NCI-H1105 treated with DMSO at 0.1 percent for 48 hours (cell line): Measurements from ENCODE around the gene EPPIN.
"Not testable (repeated sequence)": the region's sequence is repeated elsewhere in the genome, so short reads cannot be mapped to it uniquely, and the experiment has no call there.

Source experiments
- DNase-seq: peaks from one replicate; lab custom pipeline; 2025; lab: John Stamatoyannopoulos, UW

Gene EPPIN

DNA sequence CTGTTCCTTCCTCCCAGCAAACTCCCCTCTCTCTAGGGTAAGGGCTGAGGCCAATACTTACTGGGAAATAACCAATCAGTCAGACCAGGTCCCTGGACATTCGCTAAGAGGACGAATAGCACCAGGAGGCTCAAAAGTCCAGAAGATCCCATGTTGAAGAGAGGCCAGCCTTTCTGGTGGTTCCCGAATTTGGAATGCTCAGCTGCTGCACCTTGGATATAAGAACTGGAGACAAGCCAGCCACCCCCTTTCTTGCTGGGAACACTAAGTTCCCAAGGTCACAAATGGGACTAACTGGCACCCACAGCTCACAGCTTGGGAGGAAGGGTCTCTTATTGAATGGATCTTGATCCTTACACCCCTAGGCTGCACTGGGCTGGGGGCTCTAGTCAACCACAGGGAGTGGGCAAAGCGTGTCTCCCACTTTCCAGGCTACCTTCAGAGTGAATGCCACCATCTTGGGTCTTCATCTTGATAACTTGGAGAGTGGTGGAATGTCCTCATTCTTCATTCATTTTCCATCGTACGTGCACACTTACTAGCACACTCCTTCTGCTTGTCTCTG, at the start of gene EPPIN:
Gene EPPIN, minus strand, starts transcription at position 196 of the 565 bp plus-strand sequence. Its CDS starts 44 bp downstream, at position 152.
- DNase-seq: no peak

DNA sequence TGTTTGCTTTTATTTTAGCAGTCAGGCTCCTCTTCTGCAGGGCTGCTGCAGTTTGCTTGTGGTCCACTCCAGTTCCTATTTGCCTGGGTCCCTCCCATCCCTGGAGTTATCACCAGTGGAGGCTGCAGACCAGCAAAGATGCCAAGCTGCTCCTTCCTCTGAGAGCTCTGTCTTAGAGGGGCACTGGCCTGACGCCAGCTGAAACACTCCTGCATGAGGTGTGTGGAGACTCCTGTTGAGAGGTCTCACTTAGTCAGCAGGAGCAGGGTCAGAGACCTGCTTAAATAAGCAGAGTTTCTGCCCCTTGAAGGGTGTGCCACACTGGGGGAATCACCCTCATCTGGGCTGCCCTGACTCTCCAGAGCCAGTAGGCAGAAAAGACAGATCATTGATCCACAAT, 48.0 kb upstream of the EPPIN start:
- DNase-seq: no peak

GRCh38 chr20:45593498-45593897, 46.3 kb upstream of the EPPIN start:
- DNase-seq: no peak

- DNase-seq: peak; percentile 51
Measured at GRCh38 chr20:45592574-45593189, 45.5 kb upstream of the EPPIN start.

DNA sequence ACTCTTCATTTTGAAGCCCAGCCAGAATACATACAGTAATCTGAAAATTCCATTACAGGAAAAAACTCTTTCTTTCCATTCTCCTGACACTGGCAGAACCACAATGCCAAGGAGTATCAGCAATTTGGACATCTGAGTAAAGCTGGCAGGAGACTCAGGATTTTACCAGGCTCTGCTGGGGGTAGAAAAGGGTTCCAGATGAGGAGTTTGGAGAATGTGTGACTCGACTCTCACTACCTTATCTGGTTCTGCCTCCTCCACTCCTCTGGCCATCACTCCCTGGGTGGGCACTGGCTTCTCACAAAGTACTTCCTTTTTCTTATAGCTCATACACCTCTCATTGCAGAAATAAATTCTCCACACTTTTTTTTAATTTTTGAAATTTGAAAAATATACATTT, 42.5 kb upstream of the EPPIN start:
- no peak for DNase-seq

- no peak for DNase-seq
Measured at GRCh38 chr20:45588800-45589199, 41.6 kb upstream of the EPPIN start.

DNA sequence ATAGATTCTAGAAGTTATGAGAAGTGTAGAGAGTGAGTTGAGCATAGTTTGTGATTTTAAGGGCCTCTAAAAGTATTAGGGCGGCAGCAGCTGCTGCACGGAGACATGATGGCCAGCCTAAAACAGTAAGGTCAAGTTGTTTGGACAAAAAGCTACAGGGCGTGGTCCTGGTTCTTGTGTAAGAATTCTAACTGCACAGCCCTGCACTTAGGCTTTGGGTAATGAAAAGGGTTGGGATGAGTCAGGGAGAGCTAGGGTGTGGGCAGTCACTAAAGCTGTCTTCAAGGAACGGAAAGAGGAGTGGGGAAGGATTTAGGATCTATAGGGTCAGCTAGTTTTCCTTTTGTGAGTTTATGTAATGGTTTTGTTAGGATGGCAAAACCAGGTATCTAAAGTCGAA, 38.8 kb upstream of the EPPIN start:
- DNase-seq: not testable (repeated sequence)

- not testable (repeated sequence) for DNase-seq
Measured at GRCh38 chr20:45584294-45584693, 37.1 kb upstream of the EPPIN start.

DNA sequence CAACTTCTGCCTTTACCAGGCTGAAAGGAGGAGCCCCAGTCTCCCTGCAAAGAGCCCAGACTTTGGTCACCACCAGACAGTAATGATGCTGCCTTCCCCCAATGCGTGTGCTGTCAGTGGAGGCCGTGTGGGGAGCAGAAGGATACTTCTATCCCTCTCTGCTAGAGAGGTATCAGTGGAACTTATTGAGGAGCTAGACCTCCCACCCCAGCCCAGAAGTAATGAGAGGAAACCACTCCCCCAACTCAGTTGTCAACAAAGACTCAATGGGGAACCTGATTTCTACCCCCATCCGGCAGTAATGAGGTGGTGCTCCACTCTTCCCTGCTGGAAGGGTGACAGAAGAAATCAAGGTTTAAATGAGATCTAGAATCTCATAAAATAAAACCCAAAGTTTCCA, 36.3 kb upstream of the EPPIN start:
- no peak for DNase-seq

DNA sequence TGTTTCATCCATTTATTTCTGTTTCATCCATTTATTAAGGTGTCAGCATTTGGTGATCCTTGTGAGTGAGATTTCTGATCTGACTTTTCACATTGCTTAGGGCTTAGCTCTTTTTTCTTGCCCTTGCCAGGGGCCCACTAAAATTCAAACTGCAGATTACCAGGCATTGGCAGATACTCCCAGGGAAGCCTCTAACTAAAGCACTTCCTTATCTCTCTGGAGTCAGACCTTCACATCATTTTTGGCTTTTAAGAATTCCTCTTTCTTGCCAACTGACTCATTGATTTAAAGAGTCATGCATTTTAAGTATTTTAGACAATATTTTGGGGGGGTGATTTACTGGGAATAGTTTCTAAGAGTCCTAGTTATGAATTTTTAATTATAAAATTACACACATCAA, 34.5 kb upstream of the EPPIN start:
- no peak for DNase-seq

DNA sequence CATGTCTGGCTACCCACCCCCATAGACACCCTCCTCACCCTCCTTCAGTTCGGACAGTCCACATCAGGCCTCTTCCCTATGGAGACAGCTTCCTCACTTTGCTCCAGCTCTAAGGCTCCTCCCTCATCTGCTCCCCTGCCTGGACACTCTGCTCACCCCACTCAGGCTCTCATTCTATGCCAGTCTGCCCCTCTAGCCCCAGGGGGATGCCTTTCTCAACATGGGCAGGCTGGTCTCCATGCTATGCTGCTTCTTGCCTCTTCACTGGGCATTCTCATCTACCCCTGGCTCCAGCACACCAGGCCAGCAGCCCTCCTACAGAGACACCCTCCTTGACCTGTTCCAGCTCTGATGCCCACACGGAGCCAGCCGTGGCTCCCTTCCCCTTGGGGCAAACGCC, 32.0 kb upstream of the EPPIN start, which contains the start of gene WFDC8:
Gene WFDC8, minus strand, starts transcription at position 101 of the 400 bp plus-strand sequence. Its CDS starts 37 bp downstream, at position 64.
- no peak for DNase-seq

- no peak for DNase-seq
Measured at GRCh38 chr20:45578231-45578630, 31.0 kb upstream of the EPPIN start.

- DNase-seq: no peak
Measured at GRCh38 chr20:45576995-45577394, 29.8 kb upstream of the EPPIN start.

DNA sequence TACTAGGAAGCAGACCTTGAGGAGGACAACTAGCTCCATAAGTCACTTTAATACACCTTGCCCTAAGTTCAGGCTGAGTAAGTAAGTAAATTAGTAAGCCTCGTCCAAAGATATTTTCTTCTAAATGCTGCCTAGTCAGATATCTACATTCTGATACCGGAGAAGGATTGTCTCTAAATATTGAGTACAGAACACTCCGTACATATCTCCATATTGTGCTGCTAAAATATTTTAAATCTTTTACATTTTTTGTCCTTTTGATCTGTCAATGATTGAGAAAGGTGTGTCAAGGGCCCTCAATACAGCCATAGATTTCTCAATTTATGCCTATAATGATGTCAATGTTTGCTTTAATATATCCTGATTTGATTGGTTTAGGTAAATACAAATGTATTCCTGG, 28.7 kb upstream of the EPPIN start:
- no peak for DNase-seq

GRCh38 chr20:45569650-45570049, 22.4 kb upstream of the EPPIN start:
- not testable (repeated sequence) for DNase-seq

DNA sequence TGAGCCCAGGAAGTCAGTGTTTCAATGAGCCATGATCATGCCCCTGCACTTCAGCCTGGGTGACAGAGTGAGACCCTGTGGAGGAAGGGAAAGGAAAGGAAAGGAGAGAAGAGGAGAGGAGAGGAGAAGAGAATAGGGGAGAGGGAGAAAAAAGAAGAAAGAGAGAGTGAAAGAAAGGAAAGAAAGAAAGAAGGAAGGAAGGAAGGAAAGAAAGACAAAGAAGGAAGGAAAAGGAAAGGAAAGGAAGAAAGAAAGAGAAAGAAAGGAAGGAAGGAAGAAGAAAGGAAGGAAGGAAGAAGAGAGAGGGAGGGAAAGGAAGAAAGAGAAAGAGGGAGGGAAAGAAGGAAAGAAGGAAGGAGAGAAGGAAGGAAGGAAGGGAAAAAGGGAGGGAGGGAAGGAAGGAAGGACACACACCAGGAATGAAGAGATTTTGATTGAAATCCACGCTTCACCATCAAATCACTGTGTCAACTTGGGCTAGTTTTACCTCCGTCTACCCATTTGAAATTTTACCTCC, 17.6 kb upstream of the EPPIN start:
- no peak for DNase-seq

DNA sequence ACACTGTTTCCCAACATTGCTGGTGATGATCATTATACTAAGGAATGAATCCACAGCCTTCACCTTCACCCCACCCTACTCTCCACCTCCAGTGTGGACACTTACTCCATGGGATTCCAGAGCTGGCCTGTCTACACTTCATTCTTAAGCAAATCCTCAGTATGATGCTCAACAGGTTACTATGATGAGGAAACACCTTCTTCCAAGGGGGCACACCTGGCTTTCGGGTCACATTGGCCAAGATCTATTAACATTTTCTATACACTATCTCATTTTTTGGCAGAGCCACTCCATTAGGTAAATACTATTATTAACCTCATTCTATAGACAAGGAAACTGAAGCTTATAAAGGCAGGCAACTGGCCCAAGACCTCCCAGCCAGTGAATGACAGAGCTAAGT, 8.0 kb upstream of the EPPIN start:
- no peak for DNase-seq

GRCh38 chr20:45552456-45552855, 5.3 kb upstream of the EPPIN start:
- DNase-seq: peak; percentile 81

DNA sequence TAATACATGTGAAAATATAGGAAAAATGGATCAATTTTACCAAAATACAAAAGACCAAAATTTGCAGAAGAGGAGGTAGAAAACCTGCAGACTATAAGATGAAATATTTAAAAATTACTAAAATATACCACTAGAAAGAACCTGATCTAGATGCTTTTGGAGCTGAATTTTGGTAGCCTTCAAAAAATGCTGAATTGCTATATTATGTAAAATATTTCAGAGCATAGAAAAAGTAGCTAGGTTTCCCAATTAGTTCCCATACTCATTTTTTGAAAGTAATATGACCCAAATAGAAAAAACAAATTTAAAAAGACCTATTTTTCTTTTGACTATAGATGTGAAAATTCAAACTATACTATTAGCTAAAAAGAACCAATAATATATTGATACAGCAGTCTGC, 3.6 kb upstream of the EPPIN start:
- DNase-seq: no peak

DNA sequence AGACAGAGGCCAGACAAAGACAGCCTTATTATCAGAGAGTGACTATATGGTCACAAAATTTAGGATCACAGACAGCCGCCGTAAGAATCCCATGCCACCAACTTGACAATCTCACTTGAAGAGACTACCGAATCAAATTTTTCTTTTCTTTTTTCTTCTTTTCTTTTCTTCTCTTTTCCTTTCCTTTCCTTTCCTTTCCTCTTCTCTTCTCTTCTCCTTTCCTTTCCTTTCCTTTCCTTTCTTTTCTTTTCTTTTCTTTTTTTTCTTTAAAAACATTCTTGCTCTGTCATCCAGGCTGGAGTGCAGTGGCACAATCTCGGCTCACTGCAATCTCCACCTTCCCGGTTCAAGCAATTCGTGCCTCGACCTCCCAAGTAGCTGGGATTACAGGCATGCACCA, 1.2 kb upstream of the EPPIN start:
- DNase-seq: no peak

- peak; percentile 13 for DNase-seq
Measured at GRCh38 chr20:45545754-45546453, 1.3 kb downstream of the EPPIN start.

DNA sequence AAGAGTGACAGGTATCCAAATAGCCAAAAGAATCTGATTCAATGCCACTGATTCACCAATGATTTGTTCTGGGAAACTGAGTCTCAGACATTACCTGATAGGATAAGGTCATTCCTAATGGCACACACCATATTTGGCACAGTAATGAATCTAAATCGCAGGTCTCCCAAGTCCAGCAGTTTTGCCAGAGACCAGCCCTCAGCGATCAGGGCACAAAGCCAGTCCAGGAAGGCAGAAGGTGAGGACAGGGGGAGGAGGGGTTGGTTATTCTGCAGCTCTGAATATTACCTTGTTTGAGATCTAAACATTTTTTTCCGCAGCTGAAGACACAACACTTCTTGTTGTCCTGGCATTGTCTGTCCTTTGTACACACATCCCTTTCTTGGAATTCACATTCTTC, 1.9 kb downstream of the EPPIN start:
- DNase-seq: no peak

- no peak for DNase-seq
Measured at GRCh38 chr20:45539382-45539781, 7.8 kb downstream of the EPPIN start, which contains the start of gene WFDC6. Gene WFDC6, minus strand, starts transcription at chr20:45539482. Its CDS starts 75 bp downstream, at chr20:45539407.
